HFF-Myc (cell line): Measurements from ENCODE around the gene FBN2.
"Not testable (repeated sequence)": the region's sequence is repeated elsewhere in the genome, so short reads cannot be mapped to it uniquely, and the experiment has no call there.

Source experiments
- DNase-seq: peaks from one replicate; pipeline ENCODE4 v3.0.0-alpha.2; 2011; ENCODE audit warnings: low read depth; ENCODE audit errors: extremely low read depth
- H3K4me3 ChIP-seq: replicated peaks from 2 replicates; pipeline ENCODE4 v1.5.1; 2011; ENCODE audit warnings: low read depth, mild to moderate bottlenecking, control low read depth, low read length
- CTCF ChIP-seq: IDR thresholded peaks from 2 replicates; pipeline ENCODE4 v1.5.1; 2012; ENCODE audit warnings: mild to moderate bottlenecking, low read depth, low read length, control low read depth; ENCODE audit errors: missing control alignments

Gene FBN2

GRCh38 chr5:128406803-128407202 is 131.2 kb downstream of the FBN2 start:
- no peak overlapping the region for H3K4me3 ChIP-seq
- DNase-seq: no peak
- TF ChIP-seq CTCF: no peak

GRCh38 chr5:128405159-128405558 is 132.9 kb downstream of the FBN2 start:
- DNase-seq: no peak
- no peak for TF ChIP-seq CTCF
- no peak overlapping the region for H3K4me3 ChIP-seq

- DNase-seq: no peak
- H3K4me3 ChIP-seq: no peak overlapping the region
- TF ChIP-seq CTCF: no peak
Measured at GRCh38 chr5:128403333-128403732, 134.7 kb downstream of the FBN2 start.

- DNase-seq: no peak
- H3K4me3 ChIP-seq: no peak overlapping the region
- no peak for TF ChIP-seq CTCF
Measured at GRCh38 chr5:128402506-128402905, 135.5 kb downstream of the FBN2 start.

GRCh38 chr5:128400766-128401165 is 137.3 kb downstream of the FBN2 start:
- DNase-seq, H3K4me3 ChIP-seq: not testable (repeated sequence)

GRCh38 chr5:128399111-128399510 is 138.9 kb downstream of the FBN2 start:
- no peak overlapping the region for H3K4me3 ChIP-seq
- TF ChIP-seq CTCF: no peak

GRCh38 chr5:128397876-128398275 is 140.2 kb downstream of the FBN2 start:
- DNase-seq: no peak
- no peak for TF ChIP-seq CTCF

More at GRCh38 chr5:128399111-128399510, 138.9 kb downstream of the FBN2 start:
- DNase-seq: no peak

GRCh38 chr5:128395073-128395472 is 143.0 kb downstream of the FBN2 start:
- no peak overlapping the region for H3K4me3 ChIP-seq
- DNase-seq: no peak
- TF ChIP-seq CTCF: no peak

More at GRCh38 chr5:128397876-128398275, 140.2 kb downstream of the FBN2 start:
- H3K4me3 ChIP-seq: no peak overlapping the region
